GM12878 (cell line): ENCODE measurements around the gene RNF41. TPM values are rescaled to one million over a fixed set of nuclear protein-coding genes. Genes with fewer than 3 reads are reported as not detected.
A peak's percentile ranks its signal among the peaks of the same experiment; 100 is the strongest.

Experiments
- ATAC-seq: fragments of 200-7000 bp; cut with Tn5 transposase; 3 replicates; pipeline ENCODE4 v1.9.1; 2020; ENCODE audit warnings: mild to moderate bottlenecking, moderate library complexity
- BruUV-seq: library from RNA; stranded (reverse); fragments of 400-500 nt; replicated peaks from 2 replicates; lab custom pipeline; 2021; lab: Mats Ljungman, UMichigan
- CTCF ChIA-PET: fragments of 300-600 bp; sonication (Branson Sonifier 250); formaldehyde crosslinking; extraction: SDS; loops from one replicate; lab custom pipeline; 2021; ENCODE audit warnings: inconsistent platforms; lab: Yijun Ruan, JAX
- POLR2A ChIA-PET: fragments of 350-600 bp; formaldehyde crosslinking; extraction: SDS; loops from one replicate; lab custom pipeline; 2021; ENCODE audit warnings: inconsistent platforms; lab: Charles Lee
- RAD21 ChIA-PET: fragments of 300-600 bp; sonication (Branson Sonifier 250); formaldehyde crosslinking; loops from one replicate; lab custom pipeline; 2023; ENCODE audit warnings: antibody characterized with exemption; ENCODE audit not compliant: unreplicated experiment; lab: Charles Lee
- SMC1A ChIA-PET: fragments of 300-600 bp; sonication (Branson Sonifier 250); formaldehyde crosslinking; loops from one replicate; lab custom pipeline; 2023; ENCODE audit not compliant: unreplicated experiment, uncharacterized antibody; lab: Charles Lee
- DNase-seq: peaks from one replicate; pipeline ENCODE4 v3.0.0-alpha.2; 2011; ENCODE audit warnings: low read depth, low spot score
- FAIRE-seq: peaks from 3 replicates; lab custom pipeline; 2011; peaks lifted over from hg19 to GRCh38; lab: Jason Lieb, UNC
- H2AFZ ChIP-seq: 2 replicates; pipeline ENCODE4 v1.6.0; 2011; ENCODE audit warnings: low read depth, low read length, control low read depth; ENCODE audit not compliant: control insufficient read depth
- H3K27ac ChIP-seq: 2 replicates; pipeline ENCODE4 v1.5.1; 2011; ENCODE audit warnings: control low read depth; ENCODE audit not compliant: control insufficient read depth, insufficient read depth
- H3K27me3 ChIP-seq, 2 experiments: replicated peaks in 1 of 2; 2 replicates each; pipeline versions ENCODE4 v1.6.0 to v1.6.1; 2011; ENCODE audit warnings: low read length in 1 of 2; ENCODE audit not compliant: control insufficient read depth in 2 of 2, insufficient read depth in 2 of 2
- H3K36me3 ChIP-seq, 2 experiments: 2 replicates each; pipeline ENCODE4 v1.5.1; 2011; ENCODE audit warnings: low read length in 1 of 2; ENCODE audit not compliant: control insufficient read depth in 2 of 2, insufficient read depth in 2 of 2
- H3K4me1 ChIP-seq: 2 replicates; pipeline ENCODE4 v1.6.1; 2011; ENCODE audit warnings: mild to moderate bottlenecking, low read length, moderate library complexity, mixed read lengths; ENCODE audit not compliant: control insufficient read depth, insufficient read depth
- H3K4me2 ChIP-seq: 2 replicates; pipeline ENCODE4 v1.6.0; 2011; ENCODE audit warnings: control low read depth; ENCODE audit not compliant: control insufficient read depth, insufficient read depth
- H3K4me3 ChIP-seq: fragments of 200-600 bp; sonication (generic); 2 replicates; pipeline ENCODE4 v1.5.1; 2016
- H3K79me2 ChIP-seq: 2 replicates; pipeline ENCODE4 v1.6.0; 2011; ENCODE audit warnings: low read length; ENCODE audit not compliant: control insufficient read depth, insufficient read depth
- H3K9ac ChIP-seq: 2 replicates; pipeline ENCODE4 v1.8.0; 2011; ENCODE audit warnings: low read length, control low read depth, mixed read lengths; ENCODE audit not compliant: control insufficient read depth, insufficient read depth
- H3K9me3 ChIP-seq: replicated peaks from 3 replicates; pipeline ENCODE4 v1.5.1; 2011; ENCODE audit warnings: mild to moderate bottlenecking, low read length; ENCODE audit not compliant: control insufficient read depth, insufficient read depth
- H4K20me1 ChIP-seq: 2 replicates; pipeline ENCODE4 v1.6.0; 2011; ENCODE audit not compliant: control insufficient read depth, insufficient read depth
- CREM ChIP-seq: IDR thresholded peaks from 2 replicates; pipeline ENCODE4 v1.6.1; 2014; ENCODE audit warnings: antibody characterized with exemption, low read depth
- NBN ChIP-seq: fragments of 450-650 bp; IDR thresholded peaks from 2 replicates; pipeline ENCODE4 v1.6.1; 2016
- POLR2A ChIP-seq: IDR thresholded peaks from 2 replicates; pipeline ENCODE4 v1.6.1; 2011; ENCODE audit warnings: low read depth, mild to moderate bottlenecking, low read length
- RFX5 ChIP-seq: IDR thresholded peaks from 2 replicates; pipeline ENCODE4 v1.6.1; 2011; ENCODE audit warnings: low read depth, low read length, improper control_type of control experiment
- RUNX3 ChIP-seq: IDR thresholded peaks from 2 replicates; pipeline ENCODE4 v1.6.1; 2012; ENCODE audit warnings: low read length, inconsistent platforms
- SMARCA5 ChIP-seq: fragments of 450-650 bp; IDR thresholded peaks from 2 replicates; pipeline ENCODE4 v1.6.1; 2017; ENCODE audit warnings: mild to moderate bottlenecking
- SMC3 ChIP-seq: IDR thresholded peaks from 2 replicates; pipeline ENCODE4 v1.6.1; 2011; ENCODE audit warnings: low read length, improper control_type of control experiment, borderline replicate concordance
- SP1 ChIP-seq: IDR thresholded peaks from one replicate; pipeline ENCODE4 v1.6.1; 2011; ENCODE audit warnings: low read depth, low read length
- TAF1 ChIP-seq: IDR thresholded peaks from 2 replicates; pipeline ENCODE4 v1.6.1; 2011; ENCODE audit warnings: mild to moderate bottlenecking, low read depth, low read length, borderline replicate concordance
- WRNIP1 ChIP-seq: IDR thresholded peaks from 2 replicates; pipeline ENCODE4 v1.6.1; 2011; ENCODE audit warnings: low read depth, low read length, improper control_type of control experiment, borderline replicate concordance
- YBX1 ChIP-seq: fragments of 450-650 bp; IDR thresholded peaks from 2 replicates; pipeline ENCODE4 v1.6.1; 2016; ENCODE audit warnings: antibody characterized with exemption
- WGBS: methylation state at CpG from one replicate; pipeline ENCODE4 v1.1.6; 2016; ENCODE audit warnings: low lambda C conversion rate; ENCODE audit not compliant: insufficient replicate concordance, insufficient coverage; ENCODE audit errors: missing lambda C conversion rate; 5-methylcytosine and 5-hydroxymethylcytosine counted together
- in situ Hi-C: fragments of 300-500 bp; cut with MboI; formaldehyde crosslinking; loops from 9 replicates; pipeline ENCODE4 v1.14.3; 2018; ENCODE audit warnings: mixed read lengths
- intact Hi-C: fragments of 100-400 bp; cut with micrococcal nuclease; formaldehyde crosslinking; loops from one replicate; pipeline ENCODE4 v1.14.2; 2022; ENCODE audit not compliant: unreplicated experiment
- polyA plus RNA-seq, 11 experiments: library from polyadenylated mRNA; depleted of rRNA in 4 of 11; unstranded in 6 of 11; stranded (reverse) in 5 of 11; fragments of >200 nt; fragmentation: Nextera tagmentation in 4 of 11; fragmentation: Illumina TruSeq in 1 of 11; extraction: Ambion mirVana in 4 of 11; extraction: Trizol in 1 of 11; gene quantifications; 1 replicate in 1 of 11; 2 replicates in 10 of 11; pipeline versions ENCODE4 v1.2.1 to v1.2.3, GENCODE V29; 2011 to 2016; ENCODE audit warnings: inconsistent platforms in 2 of 11, missing spikeins in 2 of 11, low read depth in 1 of 11
- total RNA-seq, 4 experiments: library from RNA; depleted of rRNA in 3 of 4; stranded (reverse); fragments of >200 nt in 3 of 4; fragmentation: Illumina TruSeq in 1 of 4; extraction: Trizol in 1 of 4; gene quantifications; 2 replicates each; pipeline versions ENCODE4 v1.2.1 to v1.2.3, GENCODE V29; 2013 to 2021
- TF ChIP-seq, protein P1 (sequence below): IDR thresholded peaks from 2 replicates; pipeline ENCODE4 v1.6.1; 2012; ENCODE audit warnings: low read depth, low read length, improper control_type of control experiment

RNF41 gene
- total and polyA plus RNA-seq, 10 of the 15 experiments (the other 5 are each of a cell fraction or from before 2014, with no cell fraction given) = 11.1 to 47.8 (median 30.6) TPM

- peaks cover 17% of the 10 kb centered on the region for H3K4me1 ChIP-seq
- H3K4me2 ChIP-seq = peak overlapping the region; percentile 96
- TF ChIP-seq POLR2A (no peak), SMC3 (no peak), RUNX3 (no peak)
- H3K27ac ChIP-seq = no peak overlapping the region
- intact Hi-C loops = loop anchor here (5.0 kb wide), 1 partner anchor 36 kb away; the partner anchor contains the start of genes RPL41 and ZC3H10
- no peak for DNase-seq
- H2AFZ ChIP-seq = no peak overlapping the region
- peaks cover 30% of the 10 kb centered on the region for H3K79me2 ChIP-seq
- no TSS peak for BruUV-seq
- 76% methylated on average over 3 of the region's 5 CpGs for WGBS
- POLR2A ChIA-PET = interaction anchor here (1.7 to 2.2 kb wide), 2 partner anchors 26 to 67 kb away, joined by 5 to 9 read pairs; partner anchors contain the start of genes ESYT1 and RNF41
- in situ Hi-C loops = no loop called here
- SMC1A ChIA-PET = interaction anchor here (0.8 kb wide), 1 partner anchor 36 kb away, joined by 4 read pairs; the partner anchor contains the start of gene SMARCC2
- peak overlapping the region; percentile 84; the same call in 1 of the 2 replicates for H3K4me3 ChIP-seq
- H3K27me3 ChIP-seq = no peaks in the 10 kb centered on the region
- ATAC-seq = no peak
- H4K20me1 ChIP-seq = no peaks in the 10 kb centered on the region
- peak overlapping the region; percentile 95; the same call in 1 of the 2 replicates for H3K9ac ChIP-seq
- no peak for FAIRE-seq
- CTCF ChIA-PET = interaction anchor here (1.2 to 3.6 kb wide), 2 partner anchors 9 to 26 kb away, joined by 3 to 11 read pairs; partner anchors contain the start of gene ESYT1
- peaks cover 0 to 4% of the 10 kb centered on the region in 2 experiments; a peak in 1 of 4 replicates for H3K36me3 ChIP-seq
- no peaks in the 10 kb centered on the region for H3K9me3 ChIP-seq
- RAD21 ChIA-PET = no interaction called here
These were observed 68.0 kb downstream of the RNF41 start for GRCh38 chr12:56153678-56154065.

DNA sequence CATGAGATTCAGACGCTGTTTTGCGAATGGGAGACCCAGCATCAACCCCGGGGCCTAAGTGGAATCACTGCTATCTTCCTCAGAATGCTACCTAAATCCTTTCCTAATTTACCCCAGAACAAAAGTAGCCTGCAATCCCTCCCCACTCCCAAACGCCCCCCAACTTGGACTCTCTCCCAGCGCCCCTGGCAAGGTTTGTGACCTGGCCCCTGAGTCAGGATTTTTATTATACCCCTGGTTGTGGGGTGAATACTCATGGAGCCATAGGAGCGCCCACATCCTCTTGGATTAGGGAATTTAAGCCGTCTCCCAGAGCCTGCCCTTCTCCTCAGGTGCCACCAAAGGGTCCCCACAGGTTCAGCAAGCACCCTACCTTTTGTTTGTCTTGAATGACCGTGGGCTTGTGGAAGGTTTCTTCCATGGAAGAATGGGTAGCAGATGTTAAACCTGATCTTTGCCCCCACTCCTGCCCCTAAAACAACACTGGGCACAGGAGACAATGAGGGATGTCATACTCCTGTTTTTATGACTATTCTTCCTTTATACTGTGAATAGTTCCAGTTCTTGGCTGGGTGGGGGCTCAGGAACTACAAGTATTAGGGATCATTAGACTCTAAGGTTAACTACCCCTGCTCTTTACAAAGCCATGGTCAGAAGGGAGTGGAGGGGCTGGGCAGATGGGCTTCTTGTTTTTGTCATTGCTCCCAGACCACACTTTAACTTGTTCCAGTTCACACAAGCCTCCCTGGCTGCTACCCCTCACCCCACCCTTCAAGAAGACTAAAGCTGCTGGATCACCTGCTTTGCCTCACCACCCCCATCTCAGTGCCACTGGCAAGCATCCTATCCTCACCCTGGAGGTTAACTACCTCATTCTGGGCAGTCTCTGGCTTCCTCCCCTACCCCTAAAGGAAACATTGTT is 68.7 kb downstream of the RNF41 start:
- H4K20me1 ChIP-seq = no peaks in the 10 kb centered on the region
- POLR2A ChIA-PET = interaction anchor here (1.7 kb wide), 1 partner anchor 25 kb away, joined by 5 read pairs; the partner anchor contains the start of gene ESYT1
- H3K9ac ChIP-seq = peak overlapping the region; percentile 95
- RAD21 ChIA-PET = no interaction called here
- H3K4me1 ChIP-seq = peaks cover 17% of the 10 kb centered on the region
- no peak for ATAC-seq
- peak overlapping the region; percentile 84 for H3K4me3 ChIP-seq
- CTCF ChIA-PET = interaction anchor here (1.2 kb wide), 1 partner anchor 10 kb away, joined by 3 read pairs; no protein-coding TSS in a partner anchor
- TF ChIP-seq TAF1 (no peak), SP1 (no peak), WRNIP1 (no peak), RFX5 (0 out of 2 replicates have a peak, but pooled peaks have one; percentile 8), YBX1 (no peak), CREM (no peak), SMARCA5 (no peak), NBN (no peak)
- TF ChIP-seq, protein P1, sequence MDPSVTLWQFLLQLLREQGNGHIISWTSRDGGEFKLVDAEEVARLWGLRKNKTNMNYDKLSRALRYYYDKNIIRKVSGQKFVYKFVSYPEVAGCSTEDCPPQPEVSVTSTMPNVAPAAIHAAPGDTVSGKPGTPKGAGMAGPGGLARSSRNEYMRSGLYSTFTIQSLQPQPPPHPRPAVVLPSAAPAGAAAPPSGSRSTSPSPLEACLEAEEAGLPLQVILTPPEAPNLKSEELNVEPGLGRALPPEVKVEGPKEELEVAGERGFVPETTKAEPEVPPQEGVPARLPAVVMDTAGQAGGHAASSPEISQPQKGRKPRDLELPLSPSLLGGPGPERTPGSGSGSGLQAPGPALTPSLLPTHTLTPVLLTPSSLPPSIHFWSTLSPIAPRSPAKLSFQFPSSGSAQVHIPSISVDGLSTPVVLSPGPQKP = no peak
- TF ChIP-seq, all 136 proteins: peak for 1
- H3K4me2 ChIP-seq = peak overlapping the region; percentile 96
- peaks cover 24% of the 10 kb centered on the region for H3K79me2 ChIP-seq
- DNase-seq = no peak
- in situ Hi-C loops = no loop called here
- SMC1A ChIA-PET = no interaction called here
- H3K36me3 ChIP-seq = peaks cover 0 to 4% of the 10 kb centered on the region in 2 experiments; a peak in 1 of 4 replicates
- BruUV-seq = TSS peak; percentile 87
- H3K9me3 ChIP-seq = no peaks in the 10 kb centered on the region
- no peaks in the 10 kb centered on the region for H3K27me3 ChIP-seq
- peak overlapping the region; percentile 61 for H3K27ac ChIP-seq
- intact Hi-C loops = loop anchor here (1.0 to 5.0 kb wide), 2 partner anchors 27 to 36 kb away; partner anchors contain the start of genes RPL41 and ZC3H10
- peak overlapping the region; percentile 88 for H2AFZ ChIP-seq
- WGBS = under 1% methylated on average over 8 of the region's 8 CpGs
- FAIRE-seq = no peak
